IPS-18c (cell line): ENCODE data around the gene SUPV3L1.
"Not testable (repeated sequence)": the region's sequence is repeated elsewhere in the genome, so short reads cannot be mapped to it uniquely, and the experiment has no call there.

Source experiments
- H3K4me3 ChIP-seq: 2 replicates; pipeline ENCODE4 v1.7.0; 2013; ENCODE audit warnings: low read depth, mild to moderate bottlenecking, low read length, moderate library complexity; ENCODE audit not compliant: insufficient read depth
- H3K9me3 ChIP-seq: one replicate; pipeline ENCODE4 v1.6.1; 2013; ENCODE audit warnings: mild to moderate bottlenecking, low read length, moderate library complexity; ENCODE audit not compliant: control insufficient read depth, insufficient read depth

The SUPV3L1 gene

GRCh38 chr10:69240455-69240854 lies 60.4 kb downstream of the SUPV3L1 start:
- no peaks in the 10 kb centered on the region for H3K9me3 ChIP-seq
- no peak overlapping the region for H3K4me3 ChIP-seq

- Histone ChIP-seq H3K4me3 (no peak overlapping the region), H3K9me3 (no peaks in the 10 kb centered on the region)
Observed at GRCh38 chr10:69241575-69241974, 61.5 kb downstream of the SUPV3L1 start.

GRCh38 chr10:69242040-69242851 lies 62.2 kb downstream of the SUPV3L1 start:
- Histone ChIP-seq H3K4me3 (no peak overlapping the region), H3K9me3 (no peaks in the 10 kb centered on the region)

DNA sequence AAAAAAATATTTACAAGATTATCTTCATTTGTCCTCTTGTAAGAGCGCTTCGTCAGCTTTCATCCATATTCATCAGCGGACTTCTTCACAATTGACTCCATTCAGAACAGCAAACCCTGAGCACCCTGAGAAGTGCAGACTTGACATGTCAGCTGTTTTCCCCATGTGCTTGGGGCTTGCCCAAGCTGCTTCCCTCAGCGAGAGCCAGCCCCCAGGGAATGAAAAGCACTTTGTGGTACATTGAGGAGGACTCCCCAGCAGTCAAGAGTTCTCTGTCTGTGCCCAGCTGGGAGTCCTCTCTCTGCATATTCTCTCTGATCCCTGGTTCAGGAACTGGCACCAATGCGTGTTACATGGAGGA lies 62.8 kb downstream of the SUPV3L1 start:
- Histone ChIP-seq H3K9me3 (no peaks in the 10 kb centered on the region), H3K4me3 (no peak overlapping the region)

- no peak overlapping the region for H3K4me3 ChIP-seq
- H3K9me3 ChIP-seq, result no peaks in the 10 kb centered on the region
Observed at GRCh38 chr10:69243817-69244216, 63.8 kb downstream of the SUPV3L1 start.

DNA sequence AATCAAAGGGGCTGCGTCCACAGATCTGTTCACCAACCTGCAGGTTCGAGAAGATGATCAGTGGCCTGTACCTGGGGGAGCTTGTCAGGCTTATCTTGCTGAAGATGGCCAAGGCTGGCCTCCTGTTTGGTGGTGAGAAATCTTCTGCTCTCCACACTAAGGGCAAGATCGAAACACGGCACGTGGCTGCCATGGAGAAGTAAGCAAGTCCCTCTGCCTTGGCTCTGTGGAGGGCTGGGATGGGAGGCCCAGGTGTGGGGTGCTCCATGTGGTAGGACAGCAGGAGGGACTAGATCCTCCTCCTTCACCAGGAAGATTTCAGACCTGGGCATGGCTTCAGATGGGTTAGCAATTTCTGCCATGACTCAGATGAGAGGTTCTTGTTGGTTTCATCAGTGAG lies 66.0 kb downstream of the SUPV3L1 start:
- Histone ChIP-seq H3K4me3 (no peak overlapping the region), H3K9me3 (no peaks in the 10 kb centered on the region)

- Histone ChIP-seq H3K4me3 (no peak overlapping the region), H3K9me3 (no peaks in the 10 kb centered on the region)
Observed at GRCh38 chr10:69246581-69247312, 66.7 kb downstream of the SUPV3L1 start.

DNA sequence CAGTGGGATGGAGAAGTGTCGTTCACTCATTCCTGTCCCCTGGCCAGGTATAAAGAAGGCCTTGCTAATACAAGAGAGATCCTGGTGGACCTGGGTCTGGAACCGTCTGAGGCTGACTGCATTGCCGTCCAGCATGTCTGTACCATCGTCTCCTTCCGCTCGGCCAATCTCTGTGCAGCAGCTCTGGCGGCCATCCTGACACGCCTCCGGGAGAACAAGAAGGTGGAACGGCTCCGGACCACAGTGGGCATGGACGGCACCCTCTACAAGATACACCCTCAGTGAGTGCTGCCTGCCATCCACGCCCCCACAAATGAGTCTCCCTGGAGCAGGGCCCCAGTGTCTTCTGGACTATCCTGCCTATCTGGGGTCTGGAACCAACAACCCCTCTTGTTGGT lies 67.3 kb downstream of the SUPV3L1 start:
- Histone ChIP-seq H3K4me3 (no peak overlapping the region), H3K9me3 (no peaks in the 10 kb centered on the region)

GRCh38 chr10:69248117-69248730 lies 68.2 kb downstream of the SUPV3L1 start:
- Histone ChIP-seq H3K4me3 (no peak overlapping the region), H3K9me3 (no peaks in the 10 kb centered on the region)

- no peak overlapping the region for H3K4me3 ChIP-seq
Observed at GRCh38 chr10:69250041-69250440, 70.0 kb downstream of the SUPV3L1 start.

GRCh38 chr10:69251417-69251816 lies 71.4 kb downstream of the SUPV3L1 start:
- H3K9me3 ChIP-seq, H3K4me3 ChIP-seq: not testable (repeated sequence)

More at GRCh38 chr10:69250041-69250440, 70.0 kb downstream of the SUPV3L1 start:
- no peaks in the 10 kb centered on the region for H3K9me3 ChIP-seq

DNA sequence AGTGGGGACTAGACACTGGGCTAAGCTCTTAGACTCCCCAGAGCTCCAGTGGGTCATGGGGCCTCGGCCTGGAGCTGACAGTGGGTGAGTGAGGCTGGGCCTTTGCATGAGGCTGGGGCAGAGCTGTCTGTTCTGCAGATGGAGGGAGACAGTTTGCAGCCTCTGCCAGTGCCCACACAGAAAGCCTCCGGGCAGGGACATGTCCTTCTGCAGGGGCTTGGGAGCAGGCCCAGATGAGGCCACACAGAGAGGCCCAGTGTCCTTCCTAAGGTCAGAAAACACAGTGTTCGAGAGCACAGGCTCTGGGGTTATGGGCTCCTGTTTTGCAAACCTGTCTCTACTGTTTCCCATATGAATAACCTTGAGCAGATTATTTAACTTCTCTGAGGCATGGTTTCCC lies 73.1 kb downstream of the SUPV3L1 start:
- H3K4me3 ChIP-seq, result no peak overlapping the region
- H3K9me3 ChIP-seq, result no peaks in the 10 kb centered on the region

DNA sequence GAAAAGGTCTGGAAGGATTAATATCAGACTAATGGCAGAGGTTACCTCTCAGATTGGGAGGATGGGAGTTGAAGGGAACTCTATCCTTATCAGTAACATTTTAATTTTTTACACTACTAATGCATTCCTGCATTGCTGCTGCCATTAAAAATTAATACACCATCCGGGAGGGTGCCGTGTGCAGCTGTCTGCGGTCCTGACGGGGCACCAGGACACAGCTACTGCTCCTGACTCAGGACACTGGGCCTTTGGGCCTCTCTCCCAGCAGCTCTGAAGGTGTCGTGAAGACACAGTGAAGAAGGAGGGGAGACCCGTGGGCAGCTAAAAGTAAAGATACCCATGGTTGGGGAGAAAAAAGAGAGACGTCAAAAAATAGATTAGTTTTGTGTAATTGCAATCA lies 74.8 kb downstream of the SUPV3L1 start:
- Histone ChIP-seq H3K4me3 (no peak overlapping the region), H3K9me3 (no peaks in the 10 kb centered on the region)
